GM23338 (cell line): Measurements from ENCODE around the gene EFCAB6. TPM values are rescaled to one million over a fixed set of nuclear protein-coding genes. Genes with fewer than 3 reads are reported as not detected.

ENCODE experiments used
- ATAC-seq: fragments of 200-7000 bp; cut with Tn5 transposase; 3 replicates; pipeline ENCODE4 v1.9.1; 2020
- DNase-seq: peaks from one replicate; pipeline ENCODE4 v3.0.0-alpha.2; 2015; ENCODE audit warnings: low spot score
- H2AFZ ChIP-seq: fragments of 200-600 bp; sonication (generic); 2 replicates; pipeline ENCODE4 v1.8.0; 2016; ENCODE audit warnings: antibody characterized with exemption, mild to moderate bottlenecking, moderate library complexity
- H3F3A ChIP-seq: fragments of 200-600 bp; sonication (generic); replicated peaks from 2 replicates; pipeline ENCODE4 v1.8.0; 2017; ENCODE audit warnings: antibody characterized with exemption, mixed run types, low read depth
- H3K27ac ChIP-seq: fragments of 200-600 bp; sonication (generic); 2 replicates; pipeline ENCODE4 v1.6.1; 2016; ENCODE audit warnings: low read depth
- H3K27me3 ChIP-seq: fragments of 200-600 bp; sonication (generic); 2 replicates; pipeline ENCODE4 v1.8.0; 2016; ENCODE audit warnings: mild to moderate bottlenecking, mixed run types, moderate library complexity; ENCODE audit not compliant: insufficient read depth
- H3K36me3 ChIP-seq: fragments of 200-600 bp; sonication (generic); 2 replicates; pipeline ENCODE4 v1.8.0; 2016; ENCODE audit warnings: mild to moderate bottlenecking; ENCODE audit not compliant: insufficient read depth
- H3K4me1 ChIP-seq: fragments of 200-600 bp; sonication (generic); 2 replicates; pipeline ENCODE4 v1.8.0; 2016; ENCODE audit warnings: mild to moderate bottlenecking, moderate library complexity; ENCODE audit not compliant: insufficient read depth
- H3K4me2 ChIP-seq: fragments of 200-600 bp; sonication (generic); 2 replicates; pipeline ENCODE4 v1.7.1; 2017; ENCODE audit warnings: mixed run types
- H3K4me3 ChIP-seq: fragments of 200-600 bp; sonication (generic); 2 replicates; pipeline ENCODE4 v1.6.1; 2016; ENCODE audit warnings: mixed run types
- H3K79me2 ChIP-seq: fragments of 200-600 bp; sonication (generic); replicated peaks from 2 replicates; pipeline ENCODE4 v1.8.0; 2017; ENCODE audit warnings: mild to moderate bottlenecking; ENCODE audit not compliant: insufficient read depth
- H3K9me2 ChIP-seq: fragments of 200-600 bp; sonication (generic); 2 replicates; pipeline ENCODE4 v1.8.0; 2017; ENCODE audit not compliant: insufficient read depth
- H4K20me1 ChIP-seq: fragments of 200-600 bp; sonication (generic); replicated peaks from 2 replicates; pipeline ENCODE4 v1.8.0; 2017; ENCODE audit warnings: mild to moderate bottlenecking; ENCODE audit not compliant: insufficient read depth
- H3K27ac Mint-ChIP-seq: 2 replicates; pipeline ENCODE4 v1.8.0; 2020; ENCODE audit warnings: inconsistent platforms, mild to moderate bottlenecking, moderate library complexity, mixed read lengths
- H3K27me3 Mint-ChIP-seq: 3 replicates; pipeline ENCODE4 v1.8.0; 2022; ENCODE audit warnings: low read depth, mild to moderate bottlenecking, moderate library complexity, mixed read lengths, inconsistent platforms; ENCODE audit not compliant: insufficient read depth, poor library complexity
- H3K36me3 Mint-ChIP-seq: 3 replicates; pipeline ENCODE4 v1.8.0; 2021; ENCODE audit warnings: low read depth, mild to moderate bottlenecking, inconsistent platforms, moderate library complexity, mixed read lengths
- H3K4me1 Mint-ChIP-seq: 3 replicates; pipeline ENCODE4 v1.8.0; 2020; ENCODE audit warnings: mild to moderate bottlenecking, inconsistent platforms, mixed read lengths
- H3K4me3 Mint-ChIP-seq: 3 replicates; pipeline ENCODE4 v1.8.0; 2021; ENCODE audit warnings: moderate library complexity, mild to moderate bottlenecking, inconsistent platforms, mixed read lengths
- H3K9me3 Mint-ChIP-seq: 3 replicates; pipeline ENCODE4 v1.8.0; 2020; ENCODE audit warnings: moderate library complexity, mild to moderate bottlenecking, inconsistent platforms, mixed read lengths
- EZH2 ChIP-seq: fragments of 200-600 bp; sonication (generic); IDR thresholded peaks from one replicate; pipeline ENCODE4 v1.8.0; 2017; ENCODE audit warnings: antibody characterized with exemption, mild to moderate bottlenecking, low read depth; ENCODE audit not compliant: unreplicated experiment
- polyA plus RNA-seq: library from polyadenylated mRNA; unstranded; fragments of >200 nt; fragmentation: Nextera tagmentation; extraction: Ambion mirVana; gene quantifications from 2 replicates; pipeline ENCODE4 v1.2.1, GENCODE V29; 2016
- total RNA-seq: library from RNA; depleted of rRNA; stranded (reverse); fragments of >200 nt; shearing (Covaris generic); gene quantifications from 2 replicates; pipeline ENCODE4 v1.2.3, GENCODE V29; 2014
- TF ChIP-seq, protein P1 (sequence below): fragments of 250-450 bp; sonication (Bioruptor Pico); IDR thresholded peaks from 2 replicates; pipeline ENCODE4 v1.5.0; 2020; ENCODE audit warnings: mild to moderate bottlenecking, moderate library complexity
- TF ChIP-seq, protein P2 (sequence below), 2 experiments: fragments of 200-600 bp in 1 of 2; sonication (generic) in 1 of 2; conservative IDR thresholded peaks; 2 replicates each; pipeline versions ENCODE4 v1.5.1 to v1.6.1; 2016 to 2017; ENCODE audit warnings: antibody characterized with exemption in 2 of 2, low read depth in 2 of 2, mild to moderate bottlenecking in 2 of 2, moderate library complexity in 1 of 2

Gene EFCAB6
- total and polyA plus RNA-seq, 2 experiments from 2014 or later = 1.1 to 1.8 TPM

DNA sequence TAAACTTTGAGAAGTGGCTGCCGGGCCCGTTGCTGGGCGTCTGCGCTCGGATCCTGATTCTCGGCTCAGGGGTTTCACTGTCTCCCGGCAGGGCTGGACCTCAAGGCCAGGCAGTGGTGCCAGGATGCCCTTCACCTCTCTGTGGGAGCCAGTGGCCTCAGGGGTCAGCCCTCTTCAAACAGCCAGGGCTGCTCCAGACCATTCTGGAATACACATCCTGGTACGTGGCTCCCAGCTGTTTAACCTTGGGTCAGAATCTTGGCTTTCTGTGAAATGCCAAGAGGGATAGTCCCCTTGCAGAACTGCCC lies 329.8 kb downstream of the EFCAB6 start (continued):
- TF ChIP-seq, protein P1, sequence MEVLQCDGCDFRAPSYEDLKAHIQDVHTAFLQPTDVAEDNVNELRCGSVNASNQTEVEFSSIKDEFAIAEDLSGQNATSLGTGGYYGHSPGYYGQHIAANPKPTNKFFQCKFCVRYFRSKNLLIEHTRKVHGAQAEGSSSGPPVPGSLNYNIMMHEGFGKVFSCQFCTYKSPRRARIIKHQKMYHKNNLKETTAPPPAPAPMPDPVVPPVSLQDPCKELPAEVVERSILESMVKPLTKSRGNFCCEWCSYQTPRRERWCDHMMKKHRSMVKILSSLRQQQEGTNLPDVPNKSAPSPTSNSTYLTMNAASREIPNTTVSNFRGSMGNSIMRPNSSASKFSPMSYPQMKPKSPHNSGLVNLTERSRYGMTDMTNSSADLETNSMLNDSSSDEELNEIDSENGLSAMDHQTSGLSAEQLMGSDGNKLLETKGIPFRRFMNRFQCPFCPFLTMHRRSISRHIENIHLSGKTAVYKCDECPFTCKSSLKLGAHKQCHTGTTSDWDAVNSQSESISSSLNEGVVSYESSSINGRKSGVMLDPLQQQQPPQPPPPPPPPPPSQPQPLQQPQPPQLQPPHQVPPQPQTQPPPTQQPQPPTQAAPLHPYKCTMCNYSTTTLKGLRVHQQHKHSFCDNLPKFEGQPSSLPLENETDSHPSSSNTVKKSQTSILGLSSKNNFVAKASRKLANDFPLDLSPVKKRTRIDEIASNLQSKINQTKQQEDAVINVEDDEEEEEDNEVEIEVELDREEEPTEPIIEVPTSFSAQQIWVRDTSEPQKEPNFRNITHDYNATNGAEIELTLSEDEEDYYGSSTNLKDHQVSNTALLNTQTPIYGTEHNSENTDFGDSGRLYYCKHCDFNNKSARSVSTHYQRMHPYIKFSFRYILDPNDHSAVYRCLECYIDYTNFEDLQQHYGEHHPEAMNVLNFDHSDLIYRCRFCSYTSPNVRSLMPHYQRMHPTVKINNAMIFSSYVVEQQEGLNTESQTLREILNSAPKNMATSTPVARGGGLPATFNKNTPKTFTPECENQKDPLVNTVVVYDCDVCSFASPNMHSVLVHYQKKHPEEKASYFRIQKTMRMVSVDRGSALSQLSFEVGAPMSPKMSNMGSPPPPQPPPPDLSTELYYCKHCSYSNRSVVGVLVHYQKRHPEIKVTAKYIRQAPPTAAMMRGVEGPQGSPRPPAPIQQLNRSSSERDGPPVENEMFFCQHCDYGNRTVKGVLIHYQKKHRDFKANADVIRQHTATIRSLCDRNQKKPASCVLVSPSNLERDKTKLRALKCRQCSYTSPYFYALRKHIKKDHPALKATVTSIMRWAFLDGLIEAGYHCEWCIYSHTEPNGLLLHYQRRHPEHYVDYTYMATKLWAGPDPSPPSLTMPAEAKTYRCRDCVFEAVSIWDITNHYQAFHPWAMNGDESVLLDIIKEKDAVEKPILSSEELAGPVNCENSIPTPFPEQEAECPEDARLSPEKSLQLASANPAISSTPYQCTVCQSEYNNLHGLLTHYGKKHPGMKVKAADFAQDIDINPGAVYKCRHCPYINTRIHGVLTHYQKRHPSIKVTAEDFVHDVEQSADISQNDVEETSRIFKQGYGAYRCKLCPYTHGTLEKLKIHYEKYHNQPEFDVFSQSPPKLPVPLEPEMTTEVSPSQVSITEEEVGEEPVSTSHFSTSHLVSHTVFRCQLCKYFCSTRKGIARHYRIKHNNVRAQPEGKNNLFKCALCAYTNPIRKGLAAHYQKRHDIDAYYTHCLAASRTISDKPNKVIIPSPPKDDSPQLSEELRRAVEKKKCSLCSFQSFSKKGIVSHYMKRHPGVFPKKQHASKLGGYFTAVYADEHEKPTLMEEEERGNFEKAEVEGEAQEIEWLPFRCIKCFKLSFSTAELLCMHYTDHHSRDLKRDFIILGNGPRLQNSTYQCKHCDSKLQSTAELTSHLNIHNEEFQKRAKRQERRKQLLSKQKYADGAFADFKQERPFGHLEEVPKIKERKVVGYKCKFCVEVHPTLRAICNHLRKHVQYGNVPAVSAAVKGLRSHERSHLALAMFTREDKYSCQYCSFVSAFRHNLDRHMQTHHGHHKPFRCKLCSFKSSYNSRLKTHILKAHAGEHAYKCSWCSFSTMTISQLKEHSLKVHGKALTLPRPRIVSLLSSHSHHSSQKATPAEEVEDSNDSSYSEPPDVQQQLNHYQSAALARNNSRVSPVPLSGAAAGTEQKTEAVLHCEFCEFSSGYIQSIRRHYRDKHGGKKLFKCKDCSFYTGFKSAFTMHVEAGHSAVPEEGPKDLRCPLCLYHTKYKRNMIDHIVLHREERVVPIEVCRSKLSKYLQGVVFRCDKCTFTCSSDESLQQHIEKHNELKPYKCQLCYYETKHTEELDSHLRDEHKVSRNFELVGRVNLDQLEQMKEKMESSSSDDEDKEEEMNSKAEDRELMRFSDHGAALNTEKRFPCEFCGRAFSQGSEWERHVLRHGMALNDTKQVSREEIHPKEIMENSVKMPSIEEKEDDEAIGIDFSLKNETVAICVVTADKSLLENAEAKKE (CRISPR knock-in tag) = no peak
- TF ChIP-seq EZH2 = no peak

DNA sequence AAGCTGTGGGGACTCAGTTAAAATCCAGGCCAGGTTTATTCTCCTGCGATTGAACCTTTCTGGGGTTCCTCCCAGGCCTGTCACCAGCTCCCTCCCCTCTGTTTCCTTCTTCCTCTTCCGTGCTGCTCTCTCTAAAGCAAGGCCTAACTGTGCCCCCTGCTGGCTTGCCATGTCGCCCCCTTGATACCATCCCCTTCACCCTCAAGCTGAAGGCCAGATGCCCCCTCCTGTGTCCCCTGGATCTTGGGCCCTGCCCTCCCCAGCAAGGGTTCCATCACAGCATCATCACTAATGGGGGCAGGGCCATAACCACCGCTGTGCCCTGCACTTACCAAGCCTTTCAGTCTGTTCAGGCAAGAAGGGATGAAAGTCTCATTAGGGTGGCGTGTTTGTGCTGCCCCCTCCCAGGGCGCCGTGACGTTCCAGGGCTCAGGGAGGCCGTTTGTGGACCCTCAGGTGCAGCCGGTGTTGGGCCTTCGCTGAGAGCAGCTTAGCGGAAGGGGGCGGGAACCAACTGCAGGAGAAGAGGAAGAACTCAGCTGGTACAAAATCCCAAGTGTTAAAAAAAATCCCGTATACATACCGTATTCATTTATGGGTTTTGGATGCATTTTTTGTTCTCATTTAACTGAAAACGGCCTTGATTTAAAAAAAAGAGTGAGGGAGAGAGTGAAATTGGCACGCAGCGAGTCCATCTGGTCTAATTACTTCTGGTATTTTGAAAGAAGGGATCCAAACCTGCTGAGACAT lies 330.4 kb downstream of the EFCAB6 start:
- peak overlapping the region; percentile 66; the same call in 1 of the 2 replicates for H3K4me2 ChIP-seq
- H3K4me3 ChIP-seq = 0 out of 2 replicates have a peak overlapping the region, but pooled peaks have one; percentile 32
- TF ChIP-seq, protein P1 (CRISPR knock-in tag) = no peak
- TF ChIP-seq, protein P2, sequence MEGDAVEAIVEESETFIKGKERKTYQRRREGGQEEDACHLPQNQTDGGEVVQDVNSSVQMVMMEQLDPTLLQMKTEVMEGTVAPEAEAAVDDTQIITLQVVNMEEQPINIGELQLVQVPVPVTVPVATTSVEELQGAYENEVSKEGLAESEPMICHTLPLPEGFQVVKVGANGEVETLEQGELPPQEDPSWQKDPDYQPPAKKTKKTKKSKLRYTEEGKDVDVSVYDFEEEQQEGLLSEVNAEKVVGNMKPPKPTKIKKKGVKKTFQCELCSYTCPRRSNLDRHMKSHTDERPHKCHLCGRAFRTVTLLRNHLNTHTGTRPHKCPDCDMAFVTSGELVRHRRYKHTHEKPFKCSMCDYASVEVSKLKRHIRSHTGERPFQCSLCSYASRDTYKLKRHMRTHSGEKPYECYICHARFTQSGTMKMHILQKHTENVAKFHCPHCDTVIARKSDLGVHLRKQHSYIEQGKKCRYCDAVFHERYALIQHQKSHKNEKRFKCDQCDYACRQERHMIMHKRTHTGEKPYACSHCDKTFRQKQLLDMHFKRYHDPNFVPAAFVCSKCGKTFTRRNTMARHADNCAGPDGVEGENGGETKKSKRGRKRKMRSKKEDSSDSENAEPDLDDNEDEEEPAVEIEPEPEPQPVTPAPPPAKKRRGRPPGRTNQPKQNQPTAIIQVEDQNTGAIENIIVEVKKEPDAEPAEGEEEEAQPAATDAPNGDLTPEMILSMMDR (conservative IDR thresholded peaks at IDR 0.05; ENCODE audit: low read depth in 2 of 2) = peak; percentile 34 to 55; a peak in 3 of 4 replicates
- peak; percentile 48 for DNase-seq
- peak; percentile 43 for ATAC-seq
- H4K20me1 ChIP-seq = no peaks in the 10 kb centered on the region
- H3K4me1 Mint-ChIP-seq = peaks cover 13% of the 10 kb centered on the region
- H3K9me3 Mint-ChIP-seq = no peaks in the 10 kb centered on the region
- H3K79me2 ChIP-seq = no peaks in the 10 kb centered on the region
- H2AFZ ChIP-seq = peak overlapping the region; percentile 81; the same call in 1 of the 2 replicates
- H3K36me3 ChIP-seq = no peaks in the 10 kb centered on the region
- peaks cover 10% of the 10 kb centered on the region; the same call in 1 of the 2 replicates for H3K4me1 ChIP-seq
- peak overlapping the region; percentile 51; the same call in 2 of the 3 replicates for H3K4me3 Mint-ChIP-seq
- H3F3A ChIP-seq = no peaks in the 10 kb centered on the region
- no peaks in the 10 kb centered on the region for H3K36me3 Mint-ChIP-seq
- H3K9me2 ChIP-seq = no peaks in the 10 kb centered on the region
- H3K27me3 ChIP-seq = no peaks in the 10 kb centered on the region
- peaks cover 6% of the 10 kb centered on the region for H3K27me3 Mint-ChIP-seq
- no peak overlapping the region for H3K27ac Mint-ChIP-seq
- H3K27ac ChIP-seq = no peak overlapping the region
